HL-60 (cell line): ENCODE measurements around the gene PRDM2.
"Not testable (repeated sequence)": the region's sequence is repeated elsewhere in the genome, so short reads cannot be mapped to it uniquely, and the experiment has no call there.

ENCODE experiments used
- DNase-seq, 2 experiments: peaks; one replicate each; pipeline ENCODE4 v3.0.0-alpha.2; 2010 to 2020; ENCODE audit warnings: low read depth in 1 of 2, low spot score in 1 of 2
- H3K27ac ChIP-seq: fragments of 250-450 bp; sonication (Bioruptor Pico); replicated peaks from 2 replicates; pipeline ENCODE4 v1.5.1; 2020; ENCODE audit warnings: mild to moderate bottlenecking, moderate library complexity
- H3K27me3 ChIP-seq: fragments of 250-450 bp; sonication (Bioruptor Pico); 2 replicates; pipeline ENCODE4 v1.5.1; 2021; ENCODE audit warnings: mild to moderate bottlenecking, moderate library complexity; ENCODE audit not compliant: insufficient read depth, poor library complexity, severe bottlenecking
- H3K4me3 ChIP-seq: replicated peaks from 2 replicates; pipeline ENCODE4 v1.5.1; 2011; ENCODE audit warnings: mild to moderate bottlenecking, control low read depth, low read length; ENCODE audit not compliant: insufficient read depth
- CTCF ChIP-seq: IDR thresholded peaks from one replicate; pipeline ENCODE4 v1.5.1; 2011; ENCODE audit warnings: low read length, control low read depth, inconsistent platforms; ENCODE audit not compliant: insufficient read depth
- GABPA ChIP-seq: IDR thresholded peaks from 2 replicates; pipeline ENCODE4 v1.6.1; 2012; ENCODE audit warnings: low read depth
- POLR2AphosphoS5 ChIP-seq: IDR thresholded peaks from 2 replicates; pipeline ENCODE4 v1.6.1; 2012; ENCODE audit warnings: low read depth
- REST ChIP-seq: IDR thresholded peaks from 2 replicates; pipeline ENCODE4 v1.6.1; 2012; ENCODE audit warnings: low read depth; ENCODE audit not compliant: insufficient replicate concordance
- SPI1 ChIP-seq: IDR thresholded peaks from 2 replicates; pipeline ENCODE4 v1.6.1; 2012; ENCODE audit warnings: low read depth, mild to moderate bottlenecking, borderline replicate concordance

Gene PRDM2

GRCh38 chr1:13710086-13710485, 10.1 kb downstream of the PRDM2 start:
- TF ChIP-seq REST (no peak), GABPA (no peak), POLR2AphosphoS5 (no peak), CTCF (no peak), SPI1 (no peak)
- Histone ChIP-seq H3K27me3 (no peaks in the 10 kb centered on the region), H3K27ac (no peak overlapping the region), H3K4me3 (no peak overlapping the region)
- DNase-seq, result no peak

GRCh38 chr1:13714851-13715250, 14.9 kb downstream of the PRDM2 start:
- no peak for DNase-seq
- Histone ChIP-seq H3K27ac (no peak overlapping the region), H3K4me3 (no peak overlapping the region)

GRCh38 chr1:13715616-13716287, 15.8 kb downstream of the PRDM2 start:
- not testable (repeated sequence) for H3K4me3 ChIP-seq, DNase-seq, H3K27ac ChIP-seq, H3K27me3 ChIP-seq

More at GRCh38 chr1:13714851-13715250, 14.9 kb downstream of the PRDM2 start:
- no peak for TF ChIP-seq SPI1
- no peak for TF ChIP-seq CTCF
- no peak for TF ChIP-seq REST
- TF ChIP-seq GABPA, result no peak
- TF ChIP-seq POLR2AphosphoS5, result no peak
- H3K27me3 ChIP-seq, result no peaks in the 10 kb centered on the region

- DNase-seq, result no peak
- H3K4me3 ChIP-seq, result no peak overlapping the region
- peak overlapping the region; percentile 86 for H3K27ac ChIP-seq
- no peaks in the 10 kb centered on the region for H3K27me3 ChIP-seq
- no peak for TF ChIP-seq POLR2AphosphoS5
- no peak for TF ChIP-seq GABPA
- TF ChIP-seq SPI1, result no peak
- TF ChIP-seq CTCF, result no peak
Observed at GRCh38 chr1:13722808-13723360, 22.9 kb downstream of the PRDM2 start.
